OCI-LY1 (cell line): ENCODE data around the gene RAB11FIP4.

Experiments used
- CTCF ChIP-seq: fragments of 200-600 bp; sonication (generic), shearing (Covaris generic); IDR thresholded peaks from 2 replicates; pipeline ENCODE4 v1.5.1; 2017; ENCODE audit warnings: mild to moderate bottlenecking, antibody characterized with exemption, low read length, moderate library complexity, mixed read lengths
- EZH2 ChIP-seq: fragments of 200-600 bp; sonication (generic), shearing (Covaris generic); IDR thresholded peaks from 2 replicates; pipeline ENCODE4 v1.8.0; 2017; ENCODE audit warnings: borderline replicate concordance, mixed run types, mild to moderate bottlenecking, antibody characterized with exemption, low read length, moderate library complexity, mixed read lengths

GRCh38 chr17:31499771-31500554 lies 108.5 kb downstream of the RAB11FIP4 start:
- TF ChIP-seq CTCF (no peak), EZH2 (no peak)
